UCSD-AML1 (cell line): Measurements from ENCODE around the gene CALB2.
"Not testable (repeated sequence)": the region's sequence is repeated elsewhere in the genome, so short reads cannot be mapped to it uniquely, and the experiment has no call there.

Source experiments
- DNase-seq: peaks from one replicate; lab custom pipeline; 2025; ENCODE audit not compliant: unreplicated experiment; lab: John Stamatoyannopoulos, UW

CALB2 gene, protein sequence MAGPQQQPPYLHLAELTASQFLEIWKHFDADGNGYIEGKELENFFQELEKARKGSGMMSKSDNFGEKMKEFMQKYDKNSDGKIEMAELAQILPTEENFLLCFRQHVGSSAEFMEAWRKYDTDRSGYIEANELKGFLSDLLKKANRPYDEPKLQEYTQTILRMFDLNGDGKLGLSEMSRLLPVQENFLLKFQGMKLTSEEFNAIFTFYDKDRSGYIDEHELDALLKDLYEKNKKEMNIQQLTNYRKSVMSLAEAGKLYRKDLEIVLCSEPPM

DNA sequence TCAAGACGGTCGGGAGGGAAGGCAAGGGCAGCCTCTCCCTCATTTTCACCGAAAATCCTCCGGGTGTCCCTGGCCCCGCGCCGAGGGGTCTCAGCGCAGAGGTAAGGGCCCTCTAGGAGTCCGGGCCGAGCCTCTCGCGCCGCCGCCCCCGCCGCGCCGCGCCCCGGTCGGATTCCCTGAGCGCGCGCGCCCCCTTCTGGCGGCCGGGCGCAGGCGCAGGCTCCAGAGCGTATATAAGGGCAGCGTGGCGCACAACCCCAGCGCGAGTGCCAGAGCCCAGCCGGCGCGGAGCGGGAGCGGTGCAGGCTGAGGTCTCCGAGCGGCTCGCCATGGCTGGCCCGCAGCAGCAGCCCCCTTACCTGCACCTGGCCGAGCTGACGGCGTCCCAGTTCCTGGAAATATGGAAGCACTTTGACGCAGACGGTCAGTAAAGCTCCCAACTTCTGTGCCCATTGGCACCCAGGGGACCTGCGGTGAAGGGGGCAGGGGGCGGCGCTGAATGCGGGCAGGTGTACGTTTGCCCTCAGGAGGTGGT, at the start of gene CALB2:
Gene CALB2 (plus strand): TSS at position 260 of the 535 bp plus-strand sequence. CDS start 70 bp downstream, at position 330.
- peak; percentile 71 for DNase-seq

DNA sequence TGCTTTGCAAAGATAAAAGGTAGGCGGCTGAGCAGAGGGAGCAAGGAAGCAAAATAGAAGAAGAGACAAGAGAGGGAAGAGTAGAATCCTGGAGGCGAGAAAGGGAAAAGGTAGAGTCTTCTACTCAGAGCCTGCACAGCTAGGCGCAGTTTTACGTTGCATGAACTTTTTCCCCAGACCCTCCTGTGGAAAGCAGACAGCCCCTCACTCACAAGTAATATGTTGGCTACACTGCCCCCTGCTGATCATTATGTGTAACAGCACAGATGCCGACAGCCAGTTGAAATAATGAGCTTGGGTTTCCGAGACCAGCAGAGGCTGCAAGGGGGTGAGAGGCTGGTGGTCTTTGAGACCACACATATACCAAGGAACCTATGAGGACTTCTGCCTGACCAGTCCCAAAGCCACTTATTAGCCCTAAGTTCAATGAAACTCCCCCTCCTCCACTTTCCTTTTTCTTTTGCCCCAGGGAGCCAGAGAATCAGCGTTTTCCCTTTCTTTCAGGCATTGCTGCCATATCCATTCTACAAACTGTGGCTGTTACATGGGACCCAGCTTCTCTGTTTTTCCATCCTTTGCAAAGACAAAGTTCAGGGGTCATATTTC, 46.9 kb upstream of the CALB2 start:
- DNase-seq: peak; percentile 18

DNA sequence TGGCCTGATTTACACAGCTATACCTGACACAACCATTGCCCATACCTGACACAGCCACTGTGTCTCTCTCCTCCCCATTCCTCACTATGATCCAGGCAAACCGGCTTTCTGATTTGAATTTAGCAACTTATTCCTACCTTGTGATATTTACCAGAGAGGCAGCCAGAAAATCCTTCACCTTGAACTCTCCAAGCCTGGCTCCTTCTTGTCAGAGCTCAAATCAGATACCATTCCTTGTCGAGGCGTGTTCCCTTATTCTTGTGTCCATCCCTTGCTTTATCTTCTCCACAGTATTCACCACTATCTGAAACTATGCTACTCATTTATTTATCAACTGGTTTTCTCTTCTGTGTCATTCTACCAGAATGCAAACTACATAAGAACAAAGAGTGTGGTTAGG, 44.9 kb upstream of the CALB2 start:
- not testable (repeated sequence) for DNase-seq

DNA sequence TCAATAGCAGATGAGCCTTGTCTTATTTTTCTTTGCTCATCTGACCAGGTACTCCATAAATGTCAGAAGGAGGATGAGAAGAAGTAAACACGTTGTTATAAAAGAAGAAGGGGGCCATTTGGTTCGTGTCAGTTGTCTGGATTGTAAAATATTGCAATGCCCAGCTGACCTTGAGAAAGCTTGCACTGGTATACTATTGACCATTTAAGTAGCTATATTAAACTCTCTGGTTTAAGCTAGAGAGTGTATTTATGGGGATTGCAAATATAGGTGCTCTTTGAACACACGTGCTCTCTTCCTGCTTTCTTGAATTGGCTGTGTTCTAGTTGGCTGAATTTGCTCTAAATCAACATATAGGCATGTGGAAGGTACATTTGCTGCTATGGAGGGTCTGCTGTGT, 43.3 kb upstream of the CALB2 start:
- no peak for DNase-seq

DNA sequence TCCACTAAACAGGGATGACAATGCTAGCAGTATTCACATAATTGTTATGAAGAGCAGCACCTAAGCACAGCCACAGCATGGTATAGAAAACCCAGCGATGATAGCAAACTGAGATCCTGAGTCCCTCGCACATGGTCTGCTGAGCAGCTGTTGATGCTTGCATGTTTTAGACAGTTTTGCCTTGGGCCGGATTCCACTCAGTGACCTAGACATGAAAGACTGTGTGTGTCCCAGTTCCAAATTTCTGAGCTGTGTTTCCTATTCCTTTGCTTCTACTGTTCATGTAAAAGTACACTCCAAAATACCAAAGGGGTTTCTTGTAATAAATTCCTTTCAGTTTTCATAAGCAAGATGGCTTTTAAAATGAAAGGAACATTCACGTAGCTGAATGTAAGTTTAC, 38.5 kb upstream of the CALB2 start:
- no peak for DNase-seq

DNA sequence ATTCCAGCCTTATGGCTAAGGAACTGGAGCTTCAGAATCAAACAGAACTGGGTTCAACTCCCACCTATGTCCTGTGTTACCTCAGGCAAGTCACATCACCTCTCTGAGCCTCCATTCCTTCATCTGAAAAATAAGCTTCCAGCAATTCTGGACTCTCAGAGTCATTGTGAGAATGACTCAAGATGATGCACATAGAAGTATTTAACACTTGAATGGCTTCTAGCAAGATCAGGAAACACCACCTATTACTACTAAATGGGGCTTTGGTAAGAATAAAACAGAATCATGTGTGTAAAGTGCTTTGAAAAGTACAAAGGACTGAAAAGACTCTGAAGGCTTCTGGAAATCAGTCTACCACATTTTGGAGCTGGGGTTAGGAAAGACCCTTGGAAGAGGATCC, 30.8 kb upstream of the CALB2 start:
- no peak for DNase-seq

DNA sequence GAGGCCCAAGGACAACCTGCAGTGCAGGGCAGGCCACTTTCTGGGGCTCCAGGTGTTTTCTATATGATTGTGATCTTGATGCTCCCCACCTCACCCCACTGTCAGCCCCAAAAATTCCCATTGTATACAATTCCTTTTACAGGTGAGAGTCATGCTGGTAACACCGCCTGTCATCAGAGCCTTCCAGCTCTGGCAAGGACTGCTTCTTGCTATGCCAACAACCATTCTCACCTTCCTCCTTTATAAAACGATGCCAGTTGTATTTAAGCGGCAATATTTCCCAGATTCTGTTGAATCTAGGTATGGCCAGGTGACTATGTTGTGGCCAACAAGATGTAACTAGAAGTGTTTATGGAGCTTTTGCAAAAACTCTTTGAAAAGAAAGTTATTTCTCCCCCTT, 30.4 kb upstream of the CALB2 start:
- DNase-seq: no peak

DNA sequence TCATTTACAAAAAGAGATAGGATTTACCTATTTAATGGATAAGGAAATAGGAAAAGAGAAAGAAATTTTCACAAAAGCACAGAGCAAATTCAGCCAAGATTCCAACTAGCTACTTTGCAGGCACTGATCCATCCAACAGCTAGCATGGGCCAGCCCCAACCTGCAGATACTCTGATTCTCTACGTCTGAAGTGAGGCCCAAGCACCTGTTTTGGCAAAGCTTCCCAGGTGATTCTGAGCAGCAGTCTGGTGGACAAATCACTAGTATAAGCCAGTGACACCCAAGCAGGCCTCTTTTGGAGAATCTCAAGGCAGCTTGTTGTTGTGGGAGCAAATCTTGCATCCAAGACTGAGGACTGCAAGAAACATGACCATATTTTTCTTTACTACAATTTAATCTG, 20.9 kb upstream of the CALB2 start:
- no peak for DNase-seq

DNA sequence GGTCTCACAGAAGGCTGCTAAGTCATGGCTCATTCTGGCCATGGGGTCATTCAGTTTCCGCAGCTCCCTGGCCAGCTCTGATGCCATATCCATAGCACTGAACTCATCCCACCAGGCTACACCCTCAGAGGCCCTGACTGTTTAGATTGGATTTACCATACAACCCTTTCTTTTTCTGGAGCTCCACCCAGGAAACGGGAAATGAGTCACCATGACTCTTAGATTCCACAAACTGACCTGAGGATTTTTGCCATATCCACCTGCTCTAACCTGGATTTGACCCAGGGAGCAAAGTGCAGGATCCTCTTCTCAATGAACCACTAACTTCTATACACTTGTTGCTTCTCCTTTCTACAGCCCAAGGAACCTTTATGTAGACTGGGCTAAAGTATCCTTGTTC, 20.3 kb upstream of the CALB2 start:
- no peak for DNase-seq

DNA sequence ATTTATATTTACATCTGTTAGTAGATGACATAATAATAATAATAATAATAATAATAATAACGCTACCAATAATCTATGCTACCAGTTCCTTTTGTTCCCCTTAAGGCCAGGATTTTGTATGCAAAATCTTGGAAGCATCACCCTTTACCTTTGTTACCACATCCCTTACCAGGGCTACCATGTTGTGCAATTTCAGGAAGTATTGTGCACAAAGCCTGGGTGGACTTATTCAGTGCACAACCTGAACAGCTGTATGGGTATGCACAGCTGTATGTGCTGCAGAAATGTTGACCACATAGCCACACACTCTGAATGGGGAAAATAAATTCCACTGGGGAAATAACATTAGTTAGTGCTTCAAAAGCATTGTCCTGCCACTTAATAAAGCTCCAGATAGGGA, 19.9 kb upstream of the CALB2 start:
- no peak for DNase-seq

DNA sequence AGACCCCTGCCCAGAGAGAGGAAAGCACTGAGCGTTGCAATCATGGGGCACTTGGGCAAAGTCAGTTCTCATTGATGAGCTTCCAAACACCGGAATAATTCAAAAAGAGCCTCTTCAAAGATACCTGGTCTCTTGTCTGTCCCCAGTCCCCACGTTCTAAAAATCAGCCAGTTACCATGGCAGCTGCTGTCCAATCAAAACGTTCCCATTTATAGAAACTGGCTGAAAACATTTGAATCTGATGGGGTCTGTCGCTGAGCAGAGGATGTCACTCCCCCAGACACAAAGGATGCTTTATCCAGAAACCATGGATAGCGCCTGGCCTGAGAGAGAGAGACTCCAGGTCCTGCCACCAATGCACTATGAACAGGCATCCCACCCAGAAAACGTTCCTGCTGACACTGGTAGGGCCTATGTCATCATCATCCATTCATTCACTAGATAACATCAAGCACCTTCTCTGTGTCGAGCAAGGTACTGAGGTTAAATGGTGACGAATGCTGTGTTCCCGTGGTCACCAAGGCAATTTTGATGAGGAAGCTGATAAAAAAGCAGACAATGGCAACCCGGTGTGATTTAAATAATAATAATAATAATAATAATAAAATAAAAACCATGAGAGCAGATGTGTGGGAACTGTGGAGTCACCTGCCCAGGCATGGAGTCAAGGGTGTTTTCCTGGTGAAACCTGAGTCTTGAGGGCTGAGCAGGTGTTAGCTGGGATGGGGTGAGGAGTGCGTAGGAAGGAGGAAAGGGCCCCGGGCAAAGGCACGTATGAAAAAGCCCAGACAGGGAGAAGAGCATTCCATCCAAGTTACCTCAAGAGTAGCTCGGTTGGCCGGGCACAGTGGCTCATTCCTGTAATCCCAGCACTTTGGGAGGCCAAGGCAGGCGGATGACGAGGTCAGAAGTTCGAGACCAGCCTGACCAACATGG, 19.0 kb upstream of the CALB2 start:
- no peak for DNase-seq

DNA sequence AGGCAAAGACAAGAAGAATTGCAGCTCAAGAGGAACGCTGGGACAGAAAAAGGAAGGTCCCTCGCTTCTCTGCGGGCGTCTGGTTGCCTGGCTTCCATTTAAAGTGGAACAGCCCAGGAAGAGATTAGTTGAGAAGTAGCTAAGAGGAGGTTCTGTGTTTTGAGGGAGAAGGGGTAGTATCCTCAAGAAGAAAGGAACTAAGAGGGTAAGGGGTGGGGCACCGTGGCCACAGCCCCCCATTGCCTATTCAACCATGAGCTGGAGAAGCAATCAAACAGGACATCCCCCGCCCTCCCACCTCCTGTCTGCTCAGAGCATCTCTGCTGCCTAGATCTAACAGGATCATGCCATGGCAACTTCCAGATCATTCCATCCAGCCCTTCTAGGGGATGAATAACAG, 18.1 kb upstream of the CALB2 start:
- no peak for DNase-seq

DNA sequence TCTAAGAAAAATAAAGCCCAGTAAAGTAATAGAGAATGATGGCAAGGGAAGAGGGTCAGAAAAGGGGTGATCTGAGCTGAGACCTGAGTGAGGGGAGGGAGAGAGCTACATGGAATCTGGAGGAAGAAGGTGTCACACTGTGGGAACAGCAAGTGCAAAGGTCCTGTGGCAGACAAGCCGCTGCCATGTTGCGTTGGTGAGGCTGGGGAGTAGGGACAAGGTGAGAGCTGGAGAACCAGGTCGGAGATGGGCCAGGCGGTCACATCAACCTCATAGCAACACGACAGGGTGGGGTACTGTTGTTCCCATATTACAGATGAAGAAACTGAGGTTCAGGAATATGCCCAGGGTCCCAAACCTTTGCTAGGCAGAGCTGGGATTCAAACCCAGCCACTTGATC, 16.6 kb upstream of the CALB2 start:
- no peak for DNase-seq

DNA sequence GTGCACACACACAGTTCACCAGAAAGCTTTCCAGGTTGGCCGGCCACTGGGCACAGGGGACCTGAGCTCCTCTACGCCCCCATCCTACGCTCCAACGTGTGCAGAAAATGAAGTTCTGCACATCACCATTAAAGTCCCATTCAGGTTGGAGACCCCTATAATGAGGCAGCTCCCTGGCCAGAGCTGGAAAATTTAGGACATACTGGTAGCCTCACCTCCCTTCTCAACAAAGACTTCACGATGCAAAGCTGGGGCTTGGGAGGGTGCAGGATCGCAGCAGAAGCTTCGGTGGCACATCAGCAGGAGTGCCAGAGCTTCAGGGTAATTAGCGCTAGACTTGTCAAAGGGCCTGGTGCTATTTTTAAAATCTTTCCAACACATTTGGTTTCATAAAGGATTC, 15.4 kb upstream of the CALB2 start:
- DNase-seq: no peak

DNA sequence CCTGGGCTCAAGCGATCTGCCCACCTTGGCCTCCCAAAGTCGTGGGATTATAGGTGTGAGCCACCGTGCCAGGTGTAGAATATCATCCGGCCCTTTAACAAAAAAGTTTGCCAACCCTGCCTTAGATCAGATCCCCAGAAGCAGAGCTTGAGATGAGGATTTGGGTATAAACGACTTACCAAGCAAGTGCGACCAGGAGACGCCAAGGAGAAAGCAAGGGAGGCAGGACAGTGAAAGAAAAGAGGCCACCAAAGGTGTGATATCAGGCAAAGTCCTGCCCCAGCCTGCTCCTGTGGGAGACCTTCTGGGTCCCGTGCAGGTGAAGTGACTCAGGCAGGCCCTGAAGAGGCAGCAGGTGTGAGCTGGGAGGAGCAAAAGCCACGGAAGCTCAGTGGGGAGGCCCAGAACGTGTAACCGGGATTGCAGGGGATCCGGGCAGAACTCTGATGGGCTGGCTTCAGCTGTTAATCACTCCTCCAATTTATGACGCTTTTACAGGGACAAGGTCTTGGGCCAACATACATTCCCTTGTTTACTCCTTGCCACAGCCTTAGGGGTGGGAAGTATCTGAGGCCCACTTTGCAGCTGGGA, 14.1 kb upstream of the CALB2 start:
- DNase-seq: no peak

DNA sequence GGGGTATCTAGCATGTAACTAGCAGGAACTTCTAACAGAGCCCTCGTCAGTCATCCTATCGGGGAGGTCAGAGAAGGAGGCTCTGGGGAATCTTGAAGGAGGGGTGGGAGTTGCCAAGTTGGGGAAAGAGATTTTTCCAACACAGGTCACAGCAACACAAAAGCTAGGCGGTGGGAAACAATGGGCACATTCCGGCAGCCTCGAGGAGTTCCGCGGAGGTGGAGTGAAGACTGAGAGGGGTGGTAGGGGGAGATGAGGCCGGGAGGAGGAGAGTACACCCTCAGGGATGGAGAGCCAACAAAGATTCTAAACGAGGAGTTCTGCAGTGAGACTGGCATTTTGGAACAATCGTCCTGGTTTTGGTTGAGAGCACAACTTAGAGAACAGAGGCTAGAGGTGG, 13.5 kb upstream of the CALB2 start:
- no peak for DNase-seq

DNA sequence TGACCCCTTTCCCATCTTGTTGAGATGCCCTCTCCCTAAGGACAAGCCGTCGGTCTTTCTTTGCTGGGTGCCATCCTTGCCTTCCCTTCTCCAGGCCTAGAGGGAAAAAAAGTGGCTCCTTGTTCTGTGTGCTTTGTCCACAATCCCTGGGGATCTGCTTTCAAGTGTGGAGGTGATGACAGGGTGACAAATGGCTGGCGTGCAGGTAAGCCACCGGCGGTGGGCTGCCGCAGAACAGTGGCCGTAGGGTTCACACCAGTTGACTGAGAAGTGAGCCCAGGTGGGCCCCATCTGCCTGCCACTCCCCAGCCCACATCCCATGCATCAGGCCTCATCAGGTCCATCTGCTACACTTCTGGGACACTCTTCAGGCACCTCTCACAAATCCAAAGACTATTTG, 11.4 kb upstream of the CALB2 start:
- no peak for DNase-seq

DNA sequence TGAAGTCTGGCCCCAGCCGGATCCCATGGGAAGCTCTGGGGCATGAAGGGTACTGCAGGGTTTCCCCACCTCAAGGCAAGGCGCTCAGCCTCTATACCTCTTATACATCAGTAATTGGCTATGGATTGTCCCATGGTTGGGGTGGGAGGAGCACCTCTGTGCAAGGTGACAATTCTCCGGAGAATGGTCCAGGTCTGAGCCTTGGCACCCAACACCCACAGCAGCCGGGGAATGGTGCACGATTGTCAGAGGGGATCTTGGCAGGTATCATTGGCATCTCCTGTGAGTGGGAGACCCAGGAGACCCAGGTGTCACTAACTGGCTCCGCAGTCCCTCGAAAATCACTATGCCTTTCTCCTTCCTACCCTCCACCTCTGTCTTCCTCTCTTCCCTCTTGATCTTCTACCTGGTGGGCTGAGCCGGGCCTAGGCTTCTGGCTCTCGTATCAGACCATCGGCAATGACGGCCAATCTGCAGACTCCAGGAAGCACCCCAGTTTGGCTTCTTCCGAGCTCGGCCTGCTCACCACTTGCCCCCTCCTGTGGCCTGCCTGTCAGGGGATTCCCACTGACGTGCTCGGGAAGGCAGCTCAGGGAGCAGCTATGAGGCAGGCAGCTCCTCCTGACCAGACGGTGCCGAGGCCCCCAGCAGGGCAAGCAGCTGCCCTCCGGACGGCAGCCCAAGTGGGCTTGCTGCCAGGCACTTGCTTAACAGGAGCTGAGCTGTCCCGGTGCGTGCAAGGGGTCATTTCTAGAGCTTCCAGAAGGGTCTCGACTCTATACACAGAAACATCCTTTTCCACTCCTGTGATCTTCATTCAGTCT, 10.0 kb upstream of the CALB2 start:
- DNase-seq: no peak

DNA sequence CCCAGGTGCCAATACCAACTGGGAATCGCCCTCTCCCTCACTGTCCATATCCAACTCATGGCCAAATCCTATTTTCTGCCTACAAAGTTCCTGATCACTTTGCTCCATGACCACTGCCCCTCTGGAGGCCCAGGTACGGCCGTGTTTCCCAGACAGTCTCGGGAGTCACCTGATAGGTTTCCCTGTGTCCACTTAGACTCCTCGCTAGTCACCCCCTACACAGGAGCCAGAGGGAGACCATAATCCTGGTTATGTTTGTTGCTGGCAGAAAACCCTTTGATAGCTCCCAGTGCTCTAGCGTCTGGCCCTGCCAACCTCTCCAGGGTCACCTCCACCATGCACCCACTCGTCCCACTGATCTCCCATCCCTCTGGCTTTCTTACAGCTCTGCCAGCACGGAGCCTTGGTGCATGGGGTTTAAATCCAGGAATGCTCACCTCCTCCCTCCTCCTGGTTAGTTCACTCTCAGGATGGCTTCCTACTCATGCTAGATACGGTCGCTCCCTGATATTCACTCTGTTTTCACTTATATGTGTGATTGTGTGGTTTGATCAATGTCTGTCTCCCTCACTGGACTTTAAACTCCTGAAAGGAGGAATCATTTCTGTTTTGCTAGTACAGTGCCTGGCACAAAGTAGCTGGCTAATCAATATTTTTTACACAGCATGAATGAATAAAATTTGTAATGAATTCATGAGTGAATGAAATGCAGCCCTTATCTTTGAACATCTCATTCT, 7.5 kb upstream of the CALB2 start:
- no peak for DNase-seq

DNA sequence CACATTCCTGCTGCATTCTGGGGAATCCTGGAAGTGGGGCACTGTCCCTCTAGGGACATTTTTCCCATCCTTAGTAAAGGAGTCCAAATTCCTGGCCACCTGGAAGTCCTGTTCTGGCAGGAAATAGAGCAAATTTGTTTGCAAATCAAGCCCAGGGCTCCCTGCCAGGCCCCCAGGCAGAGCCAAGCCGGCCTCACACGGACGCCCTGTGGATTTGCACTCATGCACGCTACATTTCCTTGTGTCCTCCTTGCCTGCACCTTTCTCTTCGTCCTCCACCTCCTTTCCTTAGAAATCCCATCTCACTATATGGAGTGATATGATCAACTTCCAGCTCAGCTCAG, 7.0 kb upstream of the CALB2 start:
- DNase-seq: no peak
